ENCODE results near the gene RNF40. TPM values are rescaled to one million over a fixed set of nuclear protein-coding genes. Genes with fewer than 3 reads are reported as not detected.

RNF40 gene
- total RNA-seq, 1 experiment from 2014 or later: 85.0 TPM

GRCh38 chr16:30761427-30761927, 645 bp upstream of the RNF40 start:
- Mint-ChIP-seq H3K4me3 (ENCODE audit: unreplicated experiment) (peak overlapping the region; percentile 87), H3K9me3 (ENCODE audit: unreplicated experiment) (no peaks in the 10 kb centered on the region), H3K27ac (ENCODE audit: low read depth, unreplicated experiment) (peak overlapping the region; percentile 88), H3K4me1 (ENCODE audit: insufficient read depth, unreplicated experiment) (peaks cover 17% of the 10 kb centered on the region), H3K27me3 (ENCODE audit: insufficient read depth, unreplicated experiment) (no peaks in the 10 kb centered on the region), H3K36me3 (ENCODE audit: insufficient read depth, unreplicated experiment) (peaks cover 38% of the 10 kb centered on the region)
- TF ChIP-seq CTCF (IDR thresholded peaks at IDR 0.05; ENCODE audit: unreplicated experiment): no peak
- CTCF ChIA-PET: no interaction called here
- intact Hi-C loops (cut with micrococcal nuclease): no loop called here
- POLR2A ChIA-PET: interaction anchor here (0.6 to 5.9 kb wide), 4 partner anchors 13 to 64 kb away, joined by 3 to 55 read pairs (median 30); partner anchors contain the start of gene PHKG2
- peak; percentile 29 for DNase-seq (ENCODE audit: unreplicated experiment)
- no TSS peak for BruUV-seq (replicated peaks)

GRCh38 chr16:30762991-30763725, 1.0 kb downstream of the RNF40 start:
- Mint-ChIP-seq H3K4me1 (ENCODE audit: insufficient read depth, unreplicated experiment) (peaks cover 17% of the 10 kb centered on the region), H3K27ac (ENCODE audit: low read depth, unreplicated experiment) (peak overlapping the region; percentile 88), H3K4me3 (ENCODE audit: unreplicated experiment) (peak overlapping the region; percentile 87), H3K36me3 (ENCODE audit: insufficient read depth, unreplicated experiment) (peaks cover 53% of the 10 kb centered on the region), H3K9me3 (ENCODE audit: unreplicated experiment) (no peaks in the 10 kb centered on the region), H3K27me3 (ENCODE audit: insufficient read depth, unreplicated experiment) (no peaks in the 10 kb centered on the region)
- no peak for TF ChIP-seq CTCF (IDR thresholded peaks at IDR 0.05; ENCODE audit: unreplicated experiment)
- POLR2A ChIA-PET: interaction anchor here (0.7 to 5.9 kb wide), 11 partner anchors 8 to 76 kb away, joined by 3 to 41 read pairs (median 5); partner anchors contain the start of gene PHKG2
- intact Hi-C loops (cut with micrococcal nuclease): loop anchor here (1.0 kb wide), 1 partner anchor 22 kb away; no protein-coding TSS in a partner anchor
- DNase-seq (ENCODE audit: unreplicated experiment): no peak
- no TSS peak for BruUV-seq (replicated peaks)
- CTCF ChIA-PET: interaction anchor here (0.6 to 1.1 kb wide), 4 partner anchors 30 to 105 kb away, joined by 3 to 4 read pairs (median 3); partner anchors contain the start of gene FBRS

- CTCF ChIA-PET: interaction anchor here (0.7 to 1.8 kb wide), 3 partner anchors 10 to 120 kb away, joined by 3 to 5 read pairs (median 4); no protein-coding TSS in a partner anchor
- POLR2A ChIA-PET: interaction anchor here (0.7 to 5.9 kb wide), 5 partner anchors 10 to 50 kb away, joined by 3 to 41 read pairs (median 16); partner anchors contain the start of gene PHKG2
- no peak for TF ChIP-seq CTCF (IDR thresholded peaks at IDR 0.05; ENCODE audit: unreplicated experiment)
- H3K9me3 Mint-ChIP-seq (ENCODE audit: unreplicated experiment): no peaks in the 10 kb centered on the region
- no peak overlapping the region for H3K27ac Mint-ChIP-seq (ENCODE audit: low read depth, unreplicated experiment)
- peaks cover 62% of the 10 kb centered on the region for H3K36me3 Mint-ChIP-seq (ENCODE audit: insufficient read depth, unreplicated experiment)
- intact Hi-C loops (cut with micrococcal nuclease): no loop called here
- H3K27me3 Mint-ChIP-seq (ENCODE audit: insufficient read depth, unreplicated experiment): no peaks in the 10 kb centered on the region
- H3K4me3 Mint-ChIP-seq (ENCODE audit: unreplicated experiment): peak overlapping the region; percentile 87
- H3K4me1 Mint-ChIP-seq (ENCODE audit: insufficient read depth, unreplicated experiment): peaks cover 17% of the 10 kb centered on the region
- BruUV-seq (replicated peaks): no TSS peak
- no peak for DNase-seq (ENCODE audit: unreplicated experiment)
Measured at GRCh38 chr16:30764086-30764485, 2.0 kb downstream of the RNF40 start.

- intact Hi-C loops (cut with micrococcal nuclease): no loop called here
- ChIA-PET POLR2A (interaction anchor here (0.7 to 3.7 kb wide), 5 partner anchors 9 to 96 kb away, joined by 3 to 27 read pairs (median 4); partner anchors contain the start of gene PHKG2), CTCF (interaction anchor here (0.6 to 1.8 kb wide), 3 partner anchors 9 to 136 kb away, joined by 3 to 5 read pairs (median 4); no protein-coding TSS in a partner anchor)
- Mint-ChIP-seq H3K4me1 (ENCODE audit: insufficient read depth, unreplicated experiment) (peaks cover 17% of the 10 kb centered on the region), H3K36me3 (ENCODE audit: insufficient read depth, unreplicated experiment) (peaks cover 70% of the 10 kb centered on the region), H3K9me3 (ENCODE audit: unreplicated experiment) (no peaks in the 10 kb centered on the region), H3K27me3 (ENCODE audit: insufficient read depth, unreplicated experiment) (no peaks in the 10 kb centered on the region), H3K27ac (ENCODE audit: low read depth, unreplicated experiment) (no peak overlapping the region), H3K4me3 (ENCODE audit: unreplicated experiment) (no peak overlapping the region)
- BruUV-seq (replicated peaks): no TSS peak
- no peak for DNase-seq (ENCODE audit: unreplicated experiment)
- no peak for TF ChIP-seq CTCF (IDR thresholded peaks at IDR 0.05; ENCODE audit: unreplicated experiment)
Measured at GRCh38 chr16:30764816-30765465, 2.8 kb downstream of the RNF40 start.

All from MCF 10A (cell line).